ENCODE measurements around the gene BCAS3.

BCAS3 gene

DNA sequence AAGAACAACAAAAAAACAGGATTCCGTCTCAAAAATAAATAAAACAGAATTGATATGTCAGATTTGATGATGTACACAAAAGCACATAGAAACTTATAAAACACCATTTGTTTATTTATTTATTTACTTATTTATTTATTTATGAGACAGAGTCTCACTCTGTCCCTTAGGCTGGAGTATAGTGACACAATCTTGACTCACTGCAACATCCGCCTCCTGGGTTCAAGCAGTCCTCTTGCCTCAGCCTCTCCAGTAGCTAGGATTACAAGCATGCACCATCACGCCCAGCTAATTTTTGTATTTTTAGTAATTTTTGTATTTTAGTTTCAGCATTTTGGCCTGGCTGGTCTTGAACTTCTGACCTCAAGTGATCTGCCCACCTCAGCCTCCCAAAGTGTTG is 21.4 kb downstream of the BCAS3 start:
- no peak for DNase-seq (ENCODE audit: low spot score)
- no peak for TF ChIP-seq CTCF (IDR thresholded peaks at IDR 0.05; ENCODE audit: extremely low read depth, missing control alignments)

- TF ChIP-seq CTCF (IDR thresholded peaks at IDR 0.05; ENCODE audit: extremely low read depth, missing control alignments): no peak
- DNase-seq (ENCODE audit: low spot score): no peak
Measured at GRCh38 chr17:60704170-60704569, 26.5 kb downstream of the BCAS3 start.

GRCh38 chr17:60712675-60713074 is 35.0 kb downstream of the BCAS3 start:
- no peak for DNase-seq (ENCODE audit: low spot score)
- TF ChIP-seq CTCF (IDR thresholded peaks at IDR 0.05; ENCODE audit: extremely low read depth, missing control alignments): no peak

DNA sequence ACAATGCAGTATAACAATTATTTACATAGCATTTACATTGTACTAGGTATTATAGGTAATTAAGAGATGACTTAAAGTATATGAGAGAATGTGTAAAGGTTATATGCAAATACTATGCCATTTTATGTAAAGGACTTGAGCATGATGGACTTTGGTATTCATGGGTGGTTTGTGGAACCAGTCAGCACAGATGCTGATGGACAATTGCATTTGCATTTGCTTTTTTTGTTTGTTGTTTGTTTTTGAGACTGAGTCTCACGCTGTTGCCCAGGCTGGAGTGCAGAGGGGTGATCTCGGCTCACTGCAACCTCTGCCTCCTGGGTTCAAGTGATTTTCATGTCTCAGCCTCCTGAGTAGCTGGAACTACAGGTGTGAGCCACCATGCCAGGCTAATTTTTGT is 36.0 kb downstream of the BCAS3 start:
- no peak for TF ChIP-seq CTCF (IDR thresholded peaks at IDR 0.05; ENCODE audit: extremely low read depth, missing control alignments)
- DNase-seq (ENCODE audit: low spot score): no peak

- DNase-seq (ENCODE audit: low spot score): no peak
- no peak for TF ChIP-seq CTCF (IDR thresholded peaks at IDR 0.05; ENCODE audit: extremely low read depth, missing control alignments)
Measured at GRCh38 chr17:60716766-60717165, 39.1 kb downstream of the BCAS3 start.

GRCh38 chr17:60717814-60718213 is 40.2 kb downstream of the BCAS3 start:
- DNase-seq (ENCODE audit: low spot score): no peak
- TF ChIP-seq CTCF (IDR thresholded peaks at IDR 0.05; ENCODE audit: extremely low read depth, missing control alignments): no peak

GRCh38 chr17:60720763-60721531 is 43.3 kb downstream of the BCAS3 start:
- peak; percentile 52 for DNase-seq (ENCODE audit: low spot score)

More at GRCh38 chr17:60720763-60721531, 43.3 kb downstream of the BCAS3 start:
- TF ChIP-seq CTCF (IDR thresholded peaks at IDR 0.05; ENCODE audit: extremely low read depth, missing control alignments): peak; percentile 55

Data from GM20000 (cell line).